ENCODE data around the gene JAM2.

JAM2 gene

GRCh38 chr21:25760061-25760460 is 121.0 kb downstream of the JAM2 start:
- Histone ChIP-seq H3K4me3 (ENCODE audit: low read depth, low read length) (no peak overlapping the region), H3K9me3 (ENCODE audit: control insufficient read depth, insufficient read depth, low read length) (no peaks in the 10 kb centered on the region), H3K27me3 (ENCODE audit: control insufficient read depth, insufficient read depth, low read length) (no peaks in the 10 kb centered on the region), H3K9ac (ENCODE audit: low read depth, low read length) (no peak overlapping the region), H3K4me1 (ENCODE audit: control insufficient read depth, insufficient read depth, low read length) (no peaks in the 10 kb centered on the region), H3K36me3 (ENCODE audit: control insufficient read depth, insufficient read depth, low read length) (no peaks in the 10 kb centered on the region)

DNA sequence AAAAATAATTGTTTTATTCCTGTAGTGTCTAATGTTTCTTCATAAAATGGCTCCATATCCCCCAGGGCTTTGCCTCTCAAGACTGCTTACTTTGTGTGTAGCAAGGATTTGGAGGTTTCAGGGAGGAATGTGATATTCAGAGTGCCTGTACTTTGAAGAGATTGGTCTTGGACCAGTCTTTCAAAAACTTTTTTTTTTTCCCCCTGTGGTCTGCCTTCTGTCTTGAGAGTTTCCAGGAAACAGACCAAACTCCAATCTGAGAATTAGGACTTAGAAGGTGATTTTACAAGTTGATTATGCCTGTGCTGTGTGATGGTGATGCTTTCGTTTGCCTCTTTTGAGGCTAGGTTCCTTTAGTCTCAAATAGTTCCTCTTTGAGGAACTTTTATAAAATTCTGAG is 121.6 kb downstream of the JAM2 start:
- Histone ChIP-seq H3K9me3 (ENCODE audit: control insufficient read depth, insufficient read depth, low read length) (no peaks in the 10 kb centered on the region), H3K36me3 (ENCODE audit: control insufficient read depth, insufficient read depth, low read length) (no peaks in the 10 kb centered on the region), H3K4me1 (ENCODE audit: control insufficient read depth, insufficient read depth, low read length) (no peaks in the 10 kb centered on the region), H3K27me3 (ENCODE audit: control insufficient read depth, insufficient read depth, low read length) (no peaks in the 10 kb centered on the region), H3K9ac (ENCODE audit: low read depth, low read length) (no peak overlapping the region), H3K4me3 (ENCODE audit: low read depth, low read length) (no peak overlapping the region)

GRCh38 chr21:25764065-25764464 is 125.0 kb downstream of the JAM2 start:
- Histone ChIP-seq H3K4me3 (ENCODE audit: low read depth, low read length) (no peak overlapping the region), H3K36me3 (ENCODE audit: control insufficient read depth, insufficient read depth, low read length) (no peaks in the 10 kb centered on the region), H3K9me3 (ENCODE audit: control insufficient read depth, insufficient read depth, low read length) (no peaks in the 10 kb centered on the region), H3K9ac (ENCODE audit: low read depth, low read length) (no peak overlapping the region), H3K4me1 (ENCODE audit: control insufficient read depth, insufficient read depth, low read length) (no peaks in the 10 kb centered on the region), H3K27me3 (ENCODE audit: control insufficient read depth, insufficient read depth, low read length) (no peaks in the 10 kb centered on the region)

All from iPS-15b (cell line).